Testis (tissue), 2 donors: ENCODE measurements around the gene VLDLR.

Experiments used
- POLR2A ChIP-seq: fragments of 450-650 bp; IDR thresholded peaks from one replicate; pipeline ENCODE4 v1.6.1; 2017; ENCODE audit warnings: antibody characterized with exemption, mild to moderate bottlenecking, moderate library complexity
- TF ChIP-seq, protein P1 (sequence below), 3 experiments: fragments of 450-650 bp in 2 of 3; fragments of 200-600 bp in 1 of 3; sonication (generic) in 1 of 3; IDR thresholded peaks; one replicate each; pipeline ENCODE4 v1.5.1; 2016 to 2019; ENCODE audit warnings: antibody characterized with exemption in 3 of 3, mild to moderate bottlenecking in 2 of 3, moderate library complexity in 1 of 3

DNA sequence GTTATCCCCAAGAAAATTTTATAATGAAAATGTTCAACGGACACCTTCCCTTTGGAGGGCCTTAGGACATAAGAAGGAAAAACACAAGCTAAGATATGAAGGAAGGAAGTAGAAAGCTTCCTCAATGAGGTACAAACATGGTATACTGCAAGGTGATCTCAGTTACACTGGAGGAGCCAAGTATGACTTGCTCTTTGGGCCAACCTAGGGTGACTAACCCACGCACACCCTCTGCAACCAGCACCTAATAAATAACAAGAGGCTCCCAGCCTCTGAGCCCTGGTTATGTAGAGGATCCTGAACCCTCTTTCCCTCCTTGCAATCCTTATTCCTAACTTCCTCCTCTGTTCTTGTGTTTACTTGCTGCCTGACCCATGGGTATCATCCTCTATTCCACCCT, 57.4 kb downstream of the VLDLR start:
- TF ChIP-seq, protein P1, sequence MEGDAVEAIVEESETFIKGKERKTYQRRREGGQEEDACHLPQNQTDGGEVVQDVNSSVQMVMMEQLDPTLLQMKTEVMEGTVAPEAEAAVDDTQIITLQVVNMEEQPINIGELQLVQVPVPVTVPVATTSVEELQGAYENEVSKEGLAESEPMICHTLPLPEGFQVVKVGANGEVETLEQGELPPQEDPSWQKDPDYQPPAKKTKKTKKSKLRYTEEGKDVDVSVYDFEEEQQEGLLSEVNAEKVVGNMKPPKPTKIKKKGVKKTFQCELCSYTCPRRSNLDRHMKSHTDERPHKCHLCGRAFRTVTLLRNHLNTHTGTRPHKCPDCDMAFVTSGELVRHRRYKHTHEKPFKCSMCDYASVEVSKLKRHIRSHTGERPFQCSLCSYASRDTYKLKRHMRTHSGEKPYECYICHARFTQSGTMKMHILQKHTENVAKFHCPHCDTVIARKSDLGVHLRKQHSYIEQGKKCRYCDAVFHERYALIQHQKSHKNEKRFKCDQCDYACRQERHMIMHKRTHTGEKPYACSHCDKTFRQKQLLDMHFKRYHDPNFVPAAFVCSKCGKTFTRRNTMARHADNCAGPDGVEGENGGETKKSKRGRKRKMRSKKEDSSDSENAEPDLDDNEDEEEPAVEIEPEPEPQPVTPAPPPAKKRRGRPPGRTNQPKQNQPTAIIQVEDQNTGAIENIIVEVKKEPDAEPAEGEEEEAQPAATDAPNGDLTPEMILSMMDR (IDR thresholded peaks at IDR 0.05): no peak
- no peak for TF ChIP-seq POLR2A
